Activated B cell treated with CpG ODN at 0.5 μM for 24 hours (primary cell): Measurements from ENCODE around the gene MEA1. TPM values are rescaled to one million over a fixed set of nuclear protein-coding genes. Genes with fewer than 3 reads are reported as not detected.

Experiments used
- ATAC-seq: fragments of 200-7000 bp; cut with Tn5 transposase; one replicate; pipeline ENCODE4 v1.10.0; 2021; ENCODE audit warnings: low read depth, mild to moderate bottlenecking, moderate library complexity
- CTCF ChIA-PET: fragments of 350-600 bp; sonication (Branson Sonifier 250); formaldehyde crosslinking; loops from one replicate; lab custom pipeline; 2021; ENCODE audit warnings: antibody characterized with exemption; lab: Charles Lee
- POLR2A ChIA-PET: fragments of 350-600 bp; sonication (Branson Sonifier 250); formaldehyde crosslinking; loops from one replicate; lab custom pipeline; 2021; ENCODE audit warnings: antibody characterized with exemption; lab: Charles Lee
- DNase-seq: peaks from one replicate; pipeline ENCODE4 v3.0.0; 2022
- H3K27ac Mint-ChIP-seq: one replicate; pipeline ENCODE4 v1.8.0; 2020; ENCODE audit warnings: mixed read lengths
- H3K27me3 Mint-ChIP-seq: one replicate; pipeline ENCODE4 v1.8.0; 2021; ENCODE audit warnings: mixed read lengths
- H3K36me3 Mint-ChIP-seq: one replicate; pipeline ENCODE4 v1.8.0; 2021; ENCODE audit warnings: low read depth, mixed read lengths
- H3K4me1 Mint-ChIP-seq: one replicate; pipeline ENCODE4 v1.8.0; 2021; ENCODE audit warnings: mixed read lengths
- H3K4me3 Mint-ChIP-seq: one replicate; pipeline ENCODE4 v1.8.0; 2020; ENCODE audit warnings: mild to moderate bottlenecking, mixed read lengths
- H3K9me3 Mint-ChIP-seq: one replicate; pipeline ENCODE4 v1.8.0; 2020; ENCODE audit warnings: mixed read lengths
- intact Hi-C: fragments of 100-400 bp; cut with micrococcal nuclease; formaldehyde crosslinking; loops from one replicate; pipeline ENCODE4 v1.15.1; 2024
- total RNA-seq: library from RNA; stranded (reverse); gene quantifications from 2 replicates; pipeline ENCODE4 v1.2.3, GENCODE V29; 2022
- TF ChIP-seq, protein P1 (sequence below): fragments of 200-600 bp; IDR thresholded peaks from one replicate; pipeline ENCODE4 v1.8.0; 2022; ENCODE audit warnings: antibody characterized with exemption, mild to moderate bottlenecking

MEA1 gene
- total RNA-seq, 1 donor from 2014 or later: 44.4 TPM

DNA sequence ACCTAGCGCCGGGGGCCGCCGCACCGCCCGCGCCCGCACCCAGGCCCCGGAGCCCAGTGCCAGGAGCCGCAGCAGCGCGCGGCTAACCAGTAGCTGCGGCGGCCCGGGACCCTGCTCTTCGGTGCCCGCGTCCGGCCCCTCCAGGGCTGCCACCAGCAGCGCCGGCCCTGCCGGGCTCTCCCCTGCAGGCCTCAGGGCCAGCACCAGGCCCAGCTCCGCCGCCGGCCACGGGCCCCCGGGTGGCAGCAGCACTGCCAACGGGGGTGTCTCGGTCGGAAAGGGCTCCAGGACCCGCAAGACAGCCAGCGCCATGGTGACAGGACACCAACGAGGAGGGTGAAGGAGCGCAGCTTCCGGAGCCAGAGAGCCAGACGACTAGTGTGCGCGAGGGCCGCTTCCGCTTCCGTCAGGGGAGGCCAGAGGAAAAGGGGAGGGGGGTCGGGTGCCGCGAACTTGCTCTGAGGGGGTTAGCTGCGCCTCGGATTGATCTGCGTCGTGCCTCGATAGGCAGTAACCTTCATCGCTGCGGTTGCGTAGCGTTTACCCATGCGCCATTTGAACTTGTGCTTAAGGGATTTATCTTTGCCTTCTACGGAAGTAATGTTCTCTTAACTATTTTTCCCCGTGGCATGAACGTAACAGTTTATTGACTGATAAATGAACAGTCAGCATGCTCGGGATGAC is 34.8 kb downstream of the MEA1 start, which contains the start of gene PEX6:
Gene PEX6 (minus strand): TSS at position 343 of the 684 bp plus-strand sequence. CDS start 31 bp downstream, at position 312.
- CTCF ChIA-PET: interaction anchor here (0.5 kb wide), 1 partner anchor 23 kb away, joined by 7 read pairs; no protein-coding TSS in a partner anchor
- no peaks in the 10 kb centered on the region for H3K27me3 Mint-ChIP-seq
- TF ChIP-seq, protein P1, sequence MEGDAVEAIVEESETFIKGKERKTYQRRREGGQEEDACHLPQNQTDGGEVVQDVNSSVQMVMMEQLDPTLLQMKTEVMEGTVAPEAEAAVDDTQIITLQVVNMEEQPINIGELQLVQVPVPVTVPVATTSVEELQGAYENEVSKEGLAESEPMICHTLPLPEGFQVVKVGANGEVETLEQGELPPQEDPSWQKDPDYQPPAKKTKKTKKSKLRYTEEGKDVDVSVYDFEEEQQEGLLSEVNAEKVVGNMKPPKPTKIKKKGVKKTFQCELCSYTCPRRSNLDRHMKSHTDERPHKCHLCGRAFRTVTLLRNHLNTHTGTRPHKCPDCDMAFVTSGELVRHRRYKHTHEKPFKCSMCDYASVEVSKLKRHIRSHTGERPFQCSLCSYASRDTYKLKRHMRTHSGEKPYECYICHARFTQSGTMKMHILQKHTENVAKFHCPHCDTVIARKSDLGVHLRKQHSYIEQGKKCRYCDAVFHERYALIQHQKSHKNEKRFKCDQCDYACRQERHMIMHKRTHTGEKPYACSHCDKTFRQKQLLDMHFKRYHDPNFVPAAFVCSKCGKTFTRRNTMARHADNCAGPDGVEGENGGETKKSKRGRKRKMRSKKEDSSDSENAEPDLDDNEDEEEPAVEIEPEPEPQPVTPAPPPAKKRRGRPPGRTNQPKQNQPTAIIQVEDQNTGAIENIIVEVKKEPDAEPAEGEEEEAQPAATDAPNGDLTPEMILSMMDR: no peak
- H3K4me3 Mint-ChIP-seq: peak within 1 kb of the TSS; percentile 93
- peak; percentile 74 for DNase-seq
- intact Hi-C loops: loop anchor here (1.0 to 2.0 kb wide), 3 partner anchors 18 to 50 kb away; partner anchors contain the start of genes CNPY3, GNMT and KLHDC3
- peak; percentile 94 for ATAC-seq
- H3K36me3 Mint-ChIP-seq: peaks cover 9% of the 10 kb centered on the region
- H3K27ac Mint-ChIP-seq: peak within 1 kb of the TSS; percentile 95
- POLR2A ChIA-PET: interaction anchor here (0.5 to 4.4 kb wide), 30 partner anchors 9 to 1652 kb away, joined by 3 to 97 read pairs (median 4); partner anchors contain the start of genes BICRAL, CNPY3, CUL7 and KLHDC3
- peaks cover 36% of the 10 kb centered on the region for H3K4me1 Mint-ChIP-seq
- no peaks in the 10 kb centered on the region for H3K9me3 Mint-ChIP-seq

DNA sequence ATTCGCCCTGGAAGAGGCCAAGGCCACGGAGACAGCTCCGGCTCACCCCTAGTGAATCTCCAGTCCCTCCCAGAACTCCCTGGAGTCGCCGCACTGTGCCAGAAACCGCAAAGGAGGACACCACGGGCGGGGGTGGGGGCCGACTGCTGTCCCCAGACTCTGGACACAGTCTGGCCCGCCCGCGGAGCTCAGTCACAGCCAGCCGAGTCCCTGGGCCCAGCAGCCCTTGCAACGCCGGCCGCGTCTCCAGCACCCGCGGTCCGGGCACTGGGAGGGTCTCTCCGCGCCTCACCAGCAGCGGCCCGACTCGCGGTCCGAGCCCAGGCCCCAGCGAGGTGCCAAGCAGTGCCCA is 35.3 kb downstream of the MEA1 start:
- ATAC-seq (no peak), DNase-seq (no peak)
- TF ChIP-seq, protein P1: no peak
- Mint-ChIP-seq H3K36me3 (peaks cover 13% of the 10 kb centered on the region), H3K4me3 (peak overlapping the region; percentile 81), H3K27ac (peak overlapping the region; percentile 71), H3K4me1 (peaks cover 35% of the 10 kb centered on the region), H3K27me3 (no peaks in the 10 kb centered on the region), H3K9me3 (no peaks in the 10 kb centered on the region)
- ChIA-PET POLR2A (interaction anchor here (0.6 to 4.4 kb wide), 20 partner anchors 8 to 499 kb away, joined by 3 to 97 read pairs (median 4); partner anchors contain the start of genes BICRAL, CNPY3, CUL7 and KLHDC3), CTCF (interaction anchor here (0.5 kb wide), 1 partner anchor 24 kb away, joined by 7 read pairs; no protein-coding TSS in a partner anchor)
- intact Hi-C loops: loop anchor here (2.0 kb wide), 1 partner anchor 18 kb away; the partner anchor contains the start of gene GNMT

DNA sequence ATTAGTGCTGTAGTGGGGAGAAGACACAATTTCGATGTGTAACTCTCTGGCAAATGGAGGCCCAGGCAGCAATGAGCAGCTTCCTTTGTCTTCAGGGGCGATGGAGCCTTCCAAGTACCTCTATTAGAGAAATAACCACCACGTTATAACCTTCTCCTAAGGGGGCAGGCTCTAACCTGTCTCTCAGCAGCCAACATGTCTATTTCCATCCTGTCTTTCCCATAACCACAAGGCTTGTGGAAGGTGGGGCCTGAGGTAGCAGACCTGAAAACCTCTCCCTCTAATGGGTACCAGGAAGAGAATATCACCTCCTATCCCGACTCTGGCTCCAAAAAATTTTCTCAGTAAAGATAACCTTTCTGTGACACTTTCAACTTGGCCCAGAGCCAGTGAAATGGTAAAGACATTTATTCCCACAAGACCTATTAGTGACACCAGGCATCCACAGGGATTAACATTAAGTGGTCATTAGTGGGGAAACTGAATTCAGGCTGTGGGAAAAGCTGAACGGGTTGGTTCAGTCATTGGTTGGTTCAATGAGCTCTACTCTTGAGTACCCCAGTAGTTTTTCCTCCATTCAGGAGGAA is 38.7 kb downstream of the MEA1 start:
- ChIA-PET CTCF (no interaction called here), POLR2A (interaction anchor here (0.6 to 1.3 kb wide), 3 partner anchors 9 to 69 kb away, joined by 3 to 5 read pairs (median 4); partner anchors contain the start of genes CNPY3 and PPP2R5D)
- DNase-seq (no peak), ATAC-seq (no peak)
- TF ChIP-seq, protein P1: no peak
- no peaks in the 10 kb centered on the region for H3K9me3 Mint-ChIP-seq
- no peak overlapping the region for H3K27ac Mint-ChIP-seq
- intact Hi-C loops: no loop called here
- no peak overlapping the region for H3K4me3 Mint-ChIP-seq
- H3K27me3 Mint-ChIP-seq: no peaks in the 10 kb centered on the region
- H3K36me3 Mint-ChIP-seq: peaks cover 17% of the 10 kb centered on the region
- peaks cover 34% of the 10 kb centered on the region for H3K4me1 Mint-ChIP-seq

DNA sequence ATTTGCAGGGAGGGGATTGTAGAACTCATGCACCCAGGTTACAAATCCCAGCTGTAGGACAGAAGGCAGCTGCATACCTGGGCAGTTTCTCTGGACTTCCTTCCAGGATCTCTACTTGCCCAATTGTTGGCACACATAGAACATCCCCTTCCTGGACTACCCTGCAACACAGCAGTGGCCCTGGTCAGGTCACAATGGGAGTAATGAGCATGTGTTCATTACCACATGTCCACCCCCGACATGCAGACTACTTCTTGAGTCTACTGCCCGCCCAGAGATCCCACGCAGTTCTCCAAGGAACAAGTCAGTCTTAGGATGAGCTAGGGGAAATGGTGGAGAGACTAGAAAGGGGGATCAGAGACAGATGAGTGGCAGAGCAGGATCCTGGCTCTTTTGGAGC is 39.8 kb downstream of the MEA1 start:
- TF ChIP-seq, protein P1: no peak
- CTCF ChIA-PET: no interaction called here
- H3K4me1 Mint-ChIP-seq: peaks cover 23% of the 10 kb centered on the region
- no peak for DNase-seq
- H3K4me3 Mint-ChIP-seq: no peak overlapping the region
- POLR2A ChIA-PET: interaction anchor here (0.5 to 1.2 kb wide), 4 partner anchors 42 to 631 kb away, joined by 3 to 10 read pairs (median 5); partner anchors contain the start of gene CNPY3
- intact Hi-C loops: no loop called here
- no peak overlapping the region for H3K27ac Mint-ChIP-seq
- H3K27me3 Mint-ChIP-seq: no peaks in the 10 kb centered on the region
- no peaks in the 10 kb centered on the region for H3K9me3 Mint-ChIP-seq
- ATAC-seq: no peak
- peaks cover 13% of the 10 kb centered on the region for H3K36me3 Mint-ChIP-seq
